ENCODE data around the gene RHO.

Gene RHO

GRCh38 chr3:129518038-129518561 lies 10.3 kb upstream of the RHO start:
- no peak overlapping the region for H3K4me3 ChIP-seq (ENCODE audit: insufficient read depth, low read length, poor library complexity, severe bottlenecking)
- no peaks in the 10 kb centered on the region for H4K20me1 ChIP-seq (ENCODE audit: low read depth, low read length)
- H3K36me3 ChIP-seq (ENCODE audit: low read length): no peaks in the 10 kb centered on the region
- no peaks in the 10 kb centered on the region for H3F3A ChIP-seq (ENCODE audit: insufficient read depth)
- no peak overlapping the region for H3K27ac ChIP-seq (ENCODE audit: low read depth, low read length)
- TF ChIP-seq EZH2phosphoT487 (conservative IDR thresholded peaks at IDR 0.05; ENCODE audit: low read length) (no peak), CTCF (IDR thresholded peaks at IDR 0.05; ENCODE audit: insufficient read depth, low read length, poor library complexity, severe bottlenecking) (no peak)
- H3K9ac ChIP-seq (ENCODE audit: low read length): no peak overlapping the region
- H3K4me2 ChIP-seq (ENCODE audit: low read depth, low read length, poor library complexity, severe bottlenecking): no peak overlapping the region
- H3K27me3 ChIP-seq (ENCODE audit: low read length): no peaks in the 10 kb centered on the region
- no peaks in the 10 kb centered on the region for H3K9me3 ChIP-seq (ENCODE audit: insufficient read depth, low read length)
- no peaks in the 10 kb centered on the region for H3K9me2 ChIP-seq (replicated peaks; ENCODE audit: insufficient read depth, low read length)
- no peak overlapping the region for H2AFZ ChIP-seq (ENCODE audit: low read depth, low read length, severe bottlenecking)
- no peaks in the 10 kb centered on the region for H3K79me2 ChIP-seq (ENCODE audit: insufficient read depth, low read length)

DNA sequence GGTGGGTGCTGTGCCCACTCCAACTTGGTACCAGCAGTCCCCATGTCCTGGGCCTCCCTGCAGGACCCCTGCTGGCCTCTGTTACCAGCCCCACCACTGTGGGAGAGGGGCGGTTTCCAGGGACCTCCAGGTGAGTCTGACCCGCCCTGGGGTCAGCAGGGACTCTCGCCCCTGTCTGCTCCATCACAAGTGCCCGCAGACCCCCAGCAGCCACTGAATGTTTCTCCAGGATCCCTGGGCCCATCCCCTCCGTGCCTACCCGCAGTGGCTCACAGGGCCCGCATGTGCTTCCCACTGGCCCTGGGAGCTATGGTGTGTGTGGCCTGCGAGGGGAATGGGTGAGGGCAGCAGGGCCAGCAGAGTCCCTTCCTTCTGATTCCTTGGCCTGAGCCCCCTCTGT lies 9.9 kb upstream of the RHO start:
- Histone ChIP-seq H2AFZ (ENCODE audit: low read depth, low read length, severe bottlenecking) (no peak overlapping the region), H3K9me2 (replicated peaks; ENCODE audit: insufficient read depth, low read length) (no peaks in the 10 kb centered on the region), H3K27me3 (ENCODE audit: low read length) (no peaks in the 10 kb centered on the region), H3F3A (ENCODE audit: insufficient read depth) (no peaks in the 10 kb centered on the region), H3K27ac (ENCODE audit: low read depth, low read length) (no peak overlapping the region), H4K20me1 (ENCODE audit: low read depth, low read length) (no peaks in the 10 kb centered on the region), H3K4me2 (ENCODE audit: low read depth, low read length, poor library complexity, severe bottlenecking) (no peak overlapping the region), H3K79me2 (ENCODE audit: insufficient read depth, low read length) (no peaks in the 10 kb centered on the region), H3K36me3 (ENCODE audit: low read length) (no peaks in the 10 kb centered on the region), H3K4me3 (ENCODE audit: insufficient read depth, low read length, poor library complexity, severe bottlenecking) (no peak overlapping the region), H3K9ac (ENCODE audit: low read length) (no peak overlapping the region), H3K9me3 (ENCODE audit: insufficient read depth, low read length) (no peaks in the 10 kb centered on the region)
- no peak for TF ChIP-seq EZH2phosphoT487 (conservative IDR thresholded peaks at IDR 0.05; ENCODE audit: low read length)
- no peak for TF ChIP-seq CTCF (IDR thresholded peaks at IDR 0.05; ENCODE audit: insufficient read depth, low read length, poor library complexity, severe bottlenecking)

DNA sequence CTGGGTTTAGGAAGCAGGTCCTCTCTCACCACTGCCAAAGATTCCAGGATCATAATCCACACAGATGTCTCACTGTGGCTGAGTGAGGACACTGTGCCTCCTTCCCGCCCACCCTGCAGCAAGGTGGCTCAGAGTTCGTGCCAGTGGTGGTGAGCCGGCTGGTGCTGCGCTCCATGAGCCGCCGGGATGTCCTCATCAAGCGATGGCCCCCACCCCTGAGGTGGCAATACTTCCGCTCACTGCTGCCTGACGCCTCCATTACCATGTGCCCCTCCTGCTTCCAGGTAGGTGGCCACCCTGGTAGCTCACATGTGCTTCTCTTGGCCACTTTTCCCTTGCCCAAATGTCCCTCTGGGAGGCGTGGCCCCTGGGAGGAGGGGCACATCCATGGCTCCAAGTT lies 9.0 kb upstream of the RHO start:
- Histone ChIP-seq H3K9ac (ENCODE audit: low read length) (no peak overlapping the region), H3K9me3 (ENCODE audit: insufficient read depth, low read length) (no peaks in the 10 kb centered on the region), H3F3A (ENCODE audit: insufficient read depth) (no peaks in the 10 kb centered on the region), H3K4me2 (ENCODE audit: low read depth, low read length, poor library complexity, severe bottlenecking) (no peak overlapping the region), H2AFZ (ENCODE audit: low read depth, low read length, severe bottlenecking) (no peak overlapping the region), H3K79me2 (ENCODE audit: insufficient read depth, low read length) (no peaks in the 10 kb centered on the region), H3K36me3 (ENCODE audit: low read length) (no peaks in the 10 kb centered on the region), H3K9me2 (replicated peaks; ENCODE audit: insufficient read depth, low read length) (no peaks in the 10 kb centered on the region), H3K27me3 (ENCODE audit: low read length) (no peaks in the 10 kb centered on the region), H3K27ac (ENCODE audit: low read depth, low read length) (no peak overlapping the region), H4K20me1 (ENCODE audit: low read depth, low read length) (no peaks in the 10 kb centered on the region), H3K4me3 (ENCODE audit: insufficient read depth, low read length, poor library complexity, severe bottlenecking) (no peak overlapping the region)
- TF ChIP-seq CTCF (IDR thresholded peaks at IDR 0.05; ENCODE audit: insufficient read depth, low read length, poor library complexity, severe bottlenecking) (no peak), EZH2phosphoT487 (conservative IDR thresholded peaks at IDR 0.05; ENCODE audit: low read length) (no peak)
